Ramos (cell line): Measurements from ENCODE around the gene CKS2.
"Not testable (repeated sequence)": the region's sequence is repeated elsewhere in the genome, so short reads cannot be mapped to it uniquely, and the experiment has no call there.

Experiments
- in situ Hi-C: fragments of 300-500 bp; cut with MboI; formaldehyde crosslinking; loops from one replicate; pipeline ENCODE4 v1.14.3; 2022; ENCODE audit warnings: low sequenced_read_pairs; ENCODE audit not compliant: unreplicated experiment

The CKS2 gene

DNA sequence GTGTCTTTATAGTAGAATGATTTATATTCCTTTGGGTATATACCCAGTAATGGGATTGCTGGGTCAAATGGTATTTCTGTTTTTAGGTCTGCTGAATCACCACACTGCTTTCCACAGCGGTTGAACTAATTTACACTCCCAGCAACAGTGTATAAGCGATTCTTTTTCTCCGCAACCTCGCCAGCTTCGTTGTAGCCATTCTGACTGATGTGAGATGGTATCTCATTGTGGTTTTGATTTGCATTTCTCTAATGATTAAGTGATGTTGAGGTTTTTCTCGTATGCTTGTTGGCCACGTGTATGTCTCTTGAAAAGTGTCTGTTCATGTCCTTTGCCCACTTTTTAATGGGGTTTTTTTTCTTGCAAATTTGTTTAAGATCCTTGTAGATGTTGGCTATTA lies 32.8 kb downstream of the CKS2 start:
- in situ Hi-C loops, result not testable (repeated sequence)

- in situ Hi-C loops, result no loop called here
Measured at GRCh38 chr9:89345476-89345875, 34.5 kb downstream of the CKS2 start.

GRCh38 chr9:89346696-89347095 lies 35.7 kb downstream of the CKS2 start:
- in situ Hi-C loops, result no loop called here

GRCh38 chr9:89347651-89348050 lies 36.7 kb downstream of the CKS2 start:
- in situ Hi-C loops, result no loop called here

- in situ Hi-C loops, result no loop called here
Measured at GRCh38 chr9:89349607-89350006, 38.6 kb downstream of the CKS2 start.

DNA sequence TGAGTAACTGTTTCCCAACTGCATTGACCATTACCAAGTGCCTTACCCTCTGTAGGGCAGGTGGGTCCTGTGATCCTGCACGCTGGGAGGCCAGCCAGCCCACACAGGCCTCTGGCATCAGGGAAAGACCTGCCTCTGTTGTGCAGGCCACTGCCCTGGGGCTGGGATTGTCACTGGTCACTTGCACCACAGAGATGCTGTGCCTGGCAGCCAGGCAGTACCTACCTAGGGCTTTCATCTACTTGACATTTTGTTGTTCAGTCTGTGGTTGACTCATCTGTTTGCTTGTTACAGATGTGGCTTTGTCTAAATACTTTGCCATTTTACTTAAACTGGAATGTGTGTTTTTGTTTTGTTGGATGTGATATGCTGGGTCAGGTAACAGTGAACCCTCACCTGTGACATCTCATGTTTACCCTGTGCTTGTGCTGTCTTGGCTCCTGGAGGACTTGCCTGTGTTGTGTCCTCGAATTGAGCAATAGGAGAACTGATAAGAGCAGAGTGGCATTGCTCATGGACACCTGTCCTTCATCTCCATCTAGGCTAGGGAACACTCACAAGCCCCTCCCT lies 40.1 kb downstream of the CKS2 start:
- in situ Hi-C loops, result no loop called here

DNA sequence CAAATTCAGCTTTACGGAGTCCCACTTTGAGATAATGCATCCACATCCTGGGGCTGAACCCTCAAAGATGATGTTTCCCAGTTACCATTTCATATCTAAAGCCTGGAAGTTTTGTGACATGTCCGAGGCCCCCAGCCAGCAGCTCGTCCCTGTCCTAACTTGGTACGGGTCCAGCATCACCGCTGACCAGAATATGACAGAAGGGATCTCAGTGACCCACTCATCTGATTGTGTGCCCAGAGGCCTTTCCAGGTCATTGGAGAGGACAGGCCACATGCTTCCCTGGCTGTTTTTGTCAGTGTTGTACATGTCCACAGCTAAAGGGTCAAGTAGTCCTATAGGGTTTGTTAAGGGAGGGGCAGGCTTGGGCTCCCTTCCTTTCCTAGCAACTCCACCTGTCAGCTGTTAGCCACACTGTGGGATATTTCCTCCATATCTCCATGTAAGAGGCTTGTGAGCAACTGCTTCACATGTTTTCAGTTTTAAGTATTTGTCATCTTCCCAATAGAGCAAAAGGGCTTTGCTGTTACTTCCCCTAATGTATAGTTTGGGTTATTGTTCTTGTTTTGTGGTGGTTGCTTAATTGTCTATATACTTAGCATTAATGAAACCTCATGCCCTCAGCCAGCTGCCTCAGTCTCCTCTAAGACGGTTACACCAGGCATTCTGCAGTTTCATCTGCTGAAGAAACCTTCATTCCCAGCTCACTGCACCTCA lies 40.7 kb downstream of the CKS2 start:
- in situ Hi-C loops, result no loop called here

- in situ Hi-C loops, result no loop called here
Measured at GRCh38 chr9:89352451-89352850, 41.5 kb downstream of the CKS2 start.

GRCh38 chr9:89352874-89353649 lies 42.1 kb downstream of the CKS2 start:
- in situ Hi-C loops, result no loop called here

DNA sequence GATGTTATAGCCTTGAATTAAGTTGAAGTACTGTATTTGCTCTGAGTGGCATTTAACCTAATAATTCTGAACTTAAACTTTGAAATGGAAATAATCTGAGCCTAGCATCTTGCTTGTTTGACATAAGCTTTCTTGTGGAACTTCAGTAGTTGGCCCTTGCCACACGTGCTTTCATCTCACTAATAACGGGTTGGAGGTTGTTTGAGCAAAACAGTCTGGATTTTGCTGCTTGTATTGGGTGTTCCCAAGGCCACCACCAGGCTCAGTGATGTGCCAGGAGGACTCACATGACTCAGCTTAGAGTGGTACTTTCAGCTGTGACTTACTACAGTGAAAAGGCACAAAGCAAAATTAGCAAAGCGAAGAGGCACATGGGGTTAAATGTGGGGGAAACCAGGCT lies 43.0 kb downstream of the CKS2 start:
- in situ Hi-C loops, result no loop called here

- in situ Hi-C loops, result no loop called here
Measured at GRCh38 chr9:89354471-89354870, 43.5 kb downstream of the CKS2 start.

- in situ Hi-C loops, result no loop called here
Measured at GRCh38 chr9:89356782-89357181, 45.8 kb downstream of the CKS2 start.

GRCh38 chr9:89357331-89358197 lies 46.6 kb downstream of the CKS2 start:
- in situ Hi-C loops, result no loop called here

DNA sequence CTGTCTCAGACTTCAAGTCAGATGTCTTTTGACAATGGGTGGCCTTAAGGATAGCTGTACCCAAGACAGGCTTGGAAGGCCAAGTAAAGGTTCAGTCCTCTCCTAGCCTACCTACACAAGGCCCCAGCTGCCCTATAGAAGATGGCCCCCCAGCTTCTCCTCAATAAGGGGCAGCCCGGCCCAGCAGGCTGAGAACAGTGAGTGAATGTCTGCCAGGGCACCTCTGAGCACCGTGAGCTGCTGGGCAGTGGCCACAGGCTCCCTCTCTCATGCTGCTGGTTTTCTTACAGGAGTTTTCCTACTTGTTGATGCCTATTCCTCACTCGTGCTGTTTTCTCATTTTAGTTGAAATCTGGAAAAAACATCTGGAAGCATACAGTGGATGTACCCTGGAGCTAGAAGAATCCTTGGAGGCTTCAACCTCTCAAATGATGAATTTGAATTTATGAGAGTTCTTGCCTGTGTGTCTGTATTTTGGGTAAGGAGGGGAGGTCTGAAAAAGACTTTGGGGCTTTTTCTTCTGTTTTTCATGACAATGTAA lies 47.5 kb downstream of the CKS2 start:
- in situ Hi-C loops, result no loop called here

DNA sequence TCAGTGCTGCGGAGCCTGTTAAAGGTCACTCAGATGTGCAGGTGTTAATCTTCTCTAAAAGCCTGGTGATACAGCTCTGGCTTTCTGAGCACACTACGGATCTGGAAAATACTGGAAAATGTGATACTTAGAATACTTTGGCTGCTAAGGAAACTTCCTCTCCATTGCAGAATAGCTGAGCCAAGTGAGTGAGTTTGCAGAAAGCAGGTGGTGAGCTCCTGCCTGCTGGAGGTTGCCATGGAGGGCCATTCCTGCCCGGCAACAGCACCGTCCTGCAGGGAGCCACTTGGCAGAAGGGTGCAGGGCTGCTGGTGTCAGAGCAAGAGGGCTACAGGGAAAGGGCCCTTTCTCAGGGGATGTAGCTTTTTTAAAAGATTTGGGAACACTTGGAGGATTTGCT lies 48.0 kb downstream of the CKS2 start:
- in situ Hi-C loops, result no loop called here

GRCh38 chr9:89359751-89360261 lies 48.8 kb downstream of the CKS2 start:
- in situ Hi-C loops, result no loop called here

- in situ Hi-C loops, result no loop called here
Measured at GRCh38 chr9:89360465-89360864, 49.5 kb downstream of the CKS2 start.

DNA sequence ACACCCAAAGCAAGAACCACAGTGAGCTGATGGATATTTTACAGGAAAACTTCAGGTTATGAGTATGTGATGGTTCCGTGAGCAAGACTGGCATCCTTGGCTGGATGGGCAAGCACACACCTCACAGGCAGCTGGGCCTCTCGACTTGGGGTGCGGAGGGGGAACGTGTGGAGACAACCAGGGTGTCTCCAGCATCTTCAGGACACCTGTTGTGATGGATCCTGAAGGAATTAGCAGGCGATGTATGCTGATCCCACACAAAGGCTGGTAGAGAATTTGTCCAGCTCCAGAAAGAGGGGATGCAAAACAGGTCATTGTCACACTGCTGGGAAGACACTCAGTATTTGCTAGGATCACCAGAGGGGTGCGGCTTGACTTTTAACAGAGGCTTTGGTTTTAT lies 50.0 kb downstream of the CKS2 start:
- in situ Hi-C loops, result no loop called here

DNA sequence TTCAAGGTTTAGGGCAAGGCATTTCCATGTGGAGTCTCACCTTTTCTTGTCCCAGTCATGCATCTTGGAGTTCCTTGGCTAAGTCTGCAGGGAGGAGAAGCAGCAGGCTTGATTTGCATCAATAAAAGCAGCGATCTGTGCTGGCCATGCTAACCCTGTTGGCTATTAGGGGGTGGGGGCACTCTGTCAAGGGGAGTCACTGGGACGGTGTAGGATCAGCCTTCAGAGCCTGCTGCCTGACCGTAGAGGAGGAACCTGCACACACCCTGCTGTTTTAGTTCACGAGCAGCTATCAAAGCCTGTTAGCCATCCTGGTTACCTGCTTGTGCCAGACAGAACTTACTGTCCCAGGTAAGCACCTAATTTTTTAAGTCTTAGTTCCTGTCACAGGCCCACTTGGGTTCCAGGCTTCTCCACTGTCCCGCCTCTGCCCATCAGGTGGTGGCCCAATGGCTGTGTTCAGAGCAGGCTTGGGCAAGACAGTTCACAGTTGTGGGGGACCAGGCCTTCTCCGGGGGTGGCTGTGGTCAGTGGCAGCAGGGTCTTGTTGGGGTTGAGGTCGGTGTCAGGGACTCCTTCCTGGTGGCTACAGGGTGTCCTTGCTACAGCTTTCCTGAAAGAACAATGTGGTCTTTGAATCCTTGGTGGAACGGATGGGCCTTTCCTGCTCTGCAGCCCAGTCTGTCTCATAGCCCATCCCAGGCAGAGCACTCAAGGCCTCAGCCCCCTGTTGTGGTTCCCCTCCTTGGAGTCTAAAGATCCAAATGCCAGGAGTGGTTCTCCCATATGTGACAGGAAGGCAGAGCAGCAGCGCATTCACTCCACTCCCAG lies 51.0 kb downstream of the CKS2 start:
- in situ Hi-C loops, result no loop called here
